HG03159 (cell line): ENCODE results near the gene HOXC5.

ENCODE experiments used
- ATAC-seq: cut with Tn5 transposase; IDR thresholded peaks from one replicate; pipeline ENCODE4 v1.9.1; 2021; ENCODE audit warnings: mild to moderate bottlenecking, moderate library complexity; ENCODE audit not compliant: unreplicated experiment

HOXC5 gene

GRCh38 chr12:54019091-54019811, 13.6 kb upstream of the HOXC5 start:
- no peak for ATAC-seq

DNA sequence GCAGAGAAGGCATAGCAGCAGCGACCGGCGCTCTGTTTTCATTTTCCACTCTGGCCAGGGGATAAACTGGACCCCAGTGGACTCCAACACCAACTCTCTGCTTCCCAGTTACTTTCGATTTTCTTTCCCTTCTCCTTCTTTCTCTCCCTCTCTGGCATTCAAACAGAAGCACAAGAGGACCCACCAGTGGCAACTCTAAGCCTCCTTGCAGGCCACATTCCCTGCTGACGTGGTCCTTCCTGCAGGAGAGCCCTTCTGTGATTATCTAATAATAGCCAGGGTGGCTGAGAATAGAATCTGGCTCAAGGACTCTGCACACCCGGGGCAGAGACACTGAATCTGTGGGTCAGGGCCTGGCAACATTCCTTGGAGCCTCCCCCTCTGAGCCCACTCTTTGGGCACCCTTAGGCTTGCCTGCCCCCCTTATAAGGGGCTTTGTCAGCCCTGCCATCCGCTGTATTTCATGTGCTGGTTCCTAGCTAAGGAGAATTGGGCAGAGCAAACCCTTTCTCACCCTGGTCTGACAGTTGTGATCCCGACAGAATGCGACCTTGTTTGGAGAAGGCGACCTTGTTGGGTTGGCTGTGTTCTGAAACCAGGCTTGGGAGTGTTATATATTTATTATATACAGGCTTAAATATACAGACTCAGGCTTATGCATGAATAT, 12.8 kb upstream of the HOXC5 start:
- ATAC-seq = no peak

- no peak for ATAC-seq
These were observed 12.1 kb upstream of the HOXC5 start for GRCh38 chr12:54020591-54021405.

- ATAC-seq = no peak
These were observed 11.3 kb upstream of the HOXC5 start for GRCh38 chr12:54021432-54022013.

DNA sequence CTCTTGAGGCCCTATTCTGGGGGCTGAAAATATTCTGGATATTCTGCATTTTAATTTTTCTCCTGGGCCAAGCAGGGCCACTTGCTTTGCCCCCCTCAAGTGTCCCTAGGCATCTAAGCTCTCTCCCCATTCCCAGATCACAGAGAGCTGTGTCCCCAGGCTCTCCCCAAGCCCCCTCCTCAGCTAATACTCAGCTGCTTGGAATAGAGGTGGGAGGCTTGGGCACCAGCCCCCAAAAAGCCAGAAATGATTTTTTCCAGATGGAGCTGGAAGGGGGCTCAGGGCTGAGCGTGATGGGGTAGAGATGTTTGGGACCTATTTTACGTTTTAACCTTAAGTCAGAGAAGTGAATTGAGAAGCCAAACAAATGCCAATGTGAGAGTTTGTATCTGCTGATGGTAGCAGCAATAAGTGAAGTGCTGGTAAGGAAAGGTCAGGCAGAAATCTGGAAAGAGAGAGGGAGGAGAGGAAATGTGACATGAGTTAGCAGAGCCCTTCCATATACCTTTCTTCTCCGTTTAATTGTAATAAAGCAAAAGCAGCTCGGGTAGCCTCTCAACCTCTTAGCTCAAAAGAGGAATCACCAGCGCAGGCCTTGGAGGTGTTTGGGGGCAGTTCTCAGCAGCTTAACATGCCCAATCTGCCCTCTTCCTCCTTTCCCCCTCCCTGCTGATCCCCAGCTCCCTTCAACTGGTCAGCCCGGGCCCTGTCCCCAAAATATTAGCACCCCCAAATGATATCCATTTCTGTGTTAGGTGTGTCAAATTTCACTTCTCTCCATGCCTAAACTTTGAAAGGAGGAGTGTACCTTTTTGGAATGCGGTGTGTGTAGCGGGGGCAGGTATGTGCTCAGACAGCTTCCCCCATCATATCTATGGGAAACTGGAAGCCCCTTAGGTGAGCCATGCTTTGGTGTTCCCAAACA, 9.6 kb upstream of the HOXC5 start:
- no peak for ATAC-seq

- ATAC-seq = no peak
These were observed 8.7 kb upstream of the HOXC5 start for GRCh38 chr12:54024127-54024526.

- ATAC-seq = no peak
These were observed 8.1 kb upstream of the HOXC5 start for GRCh38 chr12:54024581-54025305.

GRCh38 chr12:54025499-54026405, 7.1 kb upstream of the HOXC5 start:
- no peak for ATAC-seq

DNA sequence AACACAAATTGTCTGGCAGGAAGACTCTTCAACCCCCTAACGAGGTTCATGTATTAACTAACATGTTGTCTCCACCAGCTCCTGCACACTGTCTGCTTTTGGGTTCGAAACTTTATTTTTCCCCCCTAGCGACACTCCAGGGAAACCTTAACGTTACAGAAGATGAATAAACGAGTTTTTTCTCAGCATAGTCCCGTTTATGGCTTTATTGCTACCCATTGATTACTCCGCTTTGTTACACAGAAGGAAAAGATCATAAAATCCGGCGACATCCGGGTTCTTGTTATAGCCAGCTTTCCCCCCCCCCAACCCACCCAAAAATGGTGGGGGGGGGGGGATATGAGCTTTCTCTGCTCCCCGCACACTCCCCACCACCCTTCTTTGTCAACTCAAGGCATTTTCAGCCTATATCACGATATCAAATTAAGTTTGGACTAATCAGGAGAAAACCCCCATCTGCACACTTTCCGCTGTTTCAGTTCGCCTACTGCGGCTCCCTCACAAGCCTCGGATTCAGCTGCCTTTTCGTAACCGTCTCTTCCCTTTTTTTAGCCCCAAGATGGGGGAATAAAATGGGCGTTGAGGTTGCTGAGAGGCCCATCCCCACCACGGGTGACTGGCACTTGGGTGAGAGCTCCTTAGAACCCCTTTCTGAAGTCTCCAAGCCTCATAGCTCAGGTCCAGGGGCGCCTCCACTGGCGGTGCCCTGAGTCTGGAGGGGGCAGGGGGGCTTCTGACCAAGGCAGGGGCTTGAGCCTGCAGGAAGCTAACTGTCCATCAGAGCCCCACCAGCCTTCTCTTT, 6.0 kb upstream of the HOXC5 start:
- ATAC-seq = no peak

DNA sequence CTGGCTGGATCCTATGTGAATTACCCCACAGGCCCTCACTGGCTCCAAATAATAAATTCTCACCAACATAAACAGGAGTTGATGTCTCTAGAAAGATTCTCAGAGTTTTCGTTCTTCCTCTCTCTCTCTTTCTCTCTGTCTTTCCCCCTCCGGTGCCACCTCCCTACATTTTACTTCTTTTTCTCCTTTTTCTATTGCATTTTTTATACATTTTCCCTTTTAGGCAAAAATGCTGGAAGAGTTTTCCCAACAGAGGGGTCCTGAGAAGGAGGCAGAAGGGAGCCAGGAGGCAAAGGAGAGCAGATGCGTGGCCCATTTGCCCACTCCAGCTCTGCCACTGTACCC, 5.4 kb upstream of the HOXC5 start:
- no peak for ATAC-seq

- ATAC-seq = no peak
These were observed 4.3 kb upstream of the HOXC5 start, which contains the start of gene HOXC6 for GRCh38 chr12:54028314-54029201. Gene HOXC6, plus strand, starts transcription at chr12:54028440. Its CDS starts 82 bp downstream, at chr12:54028522.

DNA sequence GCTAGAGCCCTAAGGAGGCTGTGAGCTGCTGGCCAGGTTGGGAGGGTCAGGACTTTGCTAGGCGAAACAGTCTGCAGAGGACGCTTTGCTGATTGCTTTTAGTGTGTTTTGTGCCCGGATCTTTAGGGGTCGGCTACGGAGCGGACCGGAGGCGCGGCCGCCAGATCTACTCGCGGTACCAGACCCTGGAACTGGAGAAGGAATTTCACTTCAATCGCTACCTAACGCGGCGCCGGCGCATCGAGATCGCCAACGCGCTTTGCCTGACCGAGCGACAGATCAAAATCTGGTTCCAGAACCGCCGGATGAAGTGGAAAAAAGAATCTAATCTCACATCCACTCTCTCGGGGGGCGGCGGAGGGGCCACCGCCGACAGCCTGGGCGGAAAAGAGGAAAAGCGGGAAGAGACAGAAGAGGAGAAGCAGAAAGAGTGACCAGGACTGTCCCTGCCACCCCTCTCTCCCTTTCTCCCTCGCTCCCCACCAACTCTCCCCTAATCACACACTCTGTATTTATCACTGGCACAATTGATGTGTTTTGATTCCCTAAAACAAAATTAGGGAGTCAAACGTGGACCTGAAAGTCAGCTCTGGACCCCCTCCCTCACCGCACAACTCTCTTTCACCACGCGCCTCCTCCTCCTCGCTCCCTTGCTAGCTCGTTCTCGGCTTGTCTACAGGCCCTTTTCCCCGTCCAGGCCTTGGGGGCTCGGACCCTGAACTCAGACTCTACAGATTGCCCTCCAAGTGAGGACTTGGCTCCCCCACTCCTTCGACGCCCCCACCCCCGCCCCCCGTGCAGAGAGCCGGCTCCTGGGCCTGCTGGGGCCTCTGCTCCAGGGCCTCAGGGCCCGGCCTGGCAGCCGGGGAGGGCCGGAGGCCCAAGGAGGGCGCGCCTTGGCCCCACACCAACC, 3.1 kb upstream of the HOXC5 start:
- no peak for ATAC-seq

DNA sequence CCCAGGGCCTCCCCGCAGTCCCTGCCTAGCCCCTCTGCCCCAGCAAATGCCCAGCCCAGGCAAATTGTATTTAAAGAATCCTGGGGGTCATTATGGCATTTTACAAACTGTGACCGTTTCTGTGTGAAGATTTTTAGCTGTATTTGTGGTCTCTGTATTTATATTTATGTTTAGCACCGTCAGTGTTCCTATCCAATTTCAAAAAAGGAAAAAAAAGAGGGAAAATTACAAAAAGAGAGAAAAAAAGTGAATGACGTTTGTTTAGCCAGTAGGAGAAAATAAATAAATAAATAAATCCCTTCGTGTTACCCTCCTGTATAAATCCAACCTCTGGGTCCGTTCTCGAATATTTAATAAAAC, 2.4 kb upstream of the HOXC5 start:
- no peak for ATAC-seq

- ATAC-seq = no peak
These were observed 1.9 kb upstream of the HOXC5 start for GRCh38 chr12:54030889-54031471.

DNA sequence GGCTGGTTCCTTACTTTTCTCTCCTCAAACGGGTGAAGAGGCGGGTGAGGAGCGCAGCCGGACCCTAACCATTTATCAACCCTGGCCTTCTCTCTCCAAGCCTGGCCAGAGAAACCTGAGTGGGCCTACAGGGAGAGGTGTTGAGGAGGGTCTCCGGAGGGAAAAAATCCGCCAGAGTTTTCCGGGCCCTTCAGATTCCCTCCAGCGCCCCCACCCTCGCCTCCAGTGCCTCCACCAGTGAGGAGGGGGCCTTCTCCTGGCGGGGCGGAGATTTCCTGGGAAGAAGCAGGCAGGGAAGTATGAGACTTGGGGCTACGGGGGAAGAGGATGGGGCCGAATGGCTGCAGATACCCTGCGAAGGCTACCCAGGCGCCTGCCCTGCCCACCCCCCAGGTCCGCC, 1.4 kb upstream of the HOXC5 start:
- no peak for ATAC-seq
